ENCODE measurements around the gene LINC00305. TPM values are rescaled to one million over a fixed set of nuclear protein-coding genes. Genes with fewer than 3 reads are reported as not detected.

The LINC00305 gene
- total RNA-seq, result not detected in 2 replicates

DNA sequence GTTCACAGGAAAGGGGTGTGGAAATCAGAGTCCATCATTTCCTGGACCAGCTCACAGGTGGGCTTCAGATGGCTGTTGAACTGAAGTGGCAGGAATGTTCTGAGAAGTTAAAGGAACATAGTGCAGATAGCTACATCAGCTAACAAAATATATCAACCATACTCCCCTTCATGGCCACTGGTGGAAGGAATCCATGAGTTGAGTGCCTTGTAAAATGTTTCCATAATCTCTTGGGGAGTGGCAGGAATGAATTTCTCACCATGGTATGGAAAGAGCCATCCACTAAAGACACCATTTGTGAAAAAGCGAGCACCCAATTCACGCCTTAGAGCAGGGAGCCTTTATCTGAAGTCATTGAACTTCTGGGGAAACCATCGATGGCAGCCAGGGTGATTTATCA is at the start of gene LINC00305:
Gene LINC00305, minus strand, starts transcription at position 101 of the 400 bp plus-strand sequence.

Other genes with a start within 250 kb of the LINC00305 start
- 0.23 and 0.28 TPM in 2 replicates for gene SERPINB10, start 241.1 kb downstream of the LINC00305 start, total RNA-seq
- 0.56 and 1.3 TPM in 2 replicates for gene HMSD, start 199.8 kb downstream of the LINC00305 start, total RNA-seq
- gene SERPINB8, start 179.0 kb downstream of the LINC00305 start, total RNA-seq, result 15.0 and 17.1 TPM in 2 replicates

Data from airway epithelial cell (primary cell).